HG02759 (cell line): ENCODE measurements around the gene MS4A7.

Source experiments
- ATAC-seq: cut with Tn5 transposase; IDR thresholded peaks from one replicate; pipeline ENCODE4 v1.9.1; 2021; ENCODE audit warnings: mild to moderate bottlenecking, moderate library complexity; ENCODE audit not compliant: unreplicated experiment

The MS4A7 gene

GRCh38 chr11:60370811-60371298, 7.5 kb upstream of the MS4A7 start:
- ATAC-seq, result no peak

DNA sequence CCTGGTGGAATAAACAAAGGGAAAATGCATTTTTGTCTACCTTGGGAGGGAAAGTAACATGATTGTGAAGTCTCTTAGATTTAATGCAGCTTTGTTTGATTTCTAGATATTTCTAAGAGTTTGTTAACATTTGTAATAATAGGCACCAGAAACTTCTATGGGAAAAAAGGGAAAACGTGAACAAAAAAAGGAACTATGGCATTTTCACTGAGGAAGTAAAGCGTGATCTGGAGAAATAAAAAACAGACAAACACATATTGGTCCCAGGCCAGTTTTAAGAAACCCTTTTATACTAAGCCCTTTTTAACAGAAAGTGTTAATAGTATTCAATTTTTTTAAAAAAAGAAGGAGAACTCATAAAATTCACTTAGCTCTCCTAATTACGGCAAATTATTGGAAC, 6.9 kb upstream of the MS4A7 start:
- ATAC-seq, result no peak

DNA sequence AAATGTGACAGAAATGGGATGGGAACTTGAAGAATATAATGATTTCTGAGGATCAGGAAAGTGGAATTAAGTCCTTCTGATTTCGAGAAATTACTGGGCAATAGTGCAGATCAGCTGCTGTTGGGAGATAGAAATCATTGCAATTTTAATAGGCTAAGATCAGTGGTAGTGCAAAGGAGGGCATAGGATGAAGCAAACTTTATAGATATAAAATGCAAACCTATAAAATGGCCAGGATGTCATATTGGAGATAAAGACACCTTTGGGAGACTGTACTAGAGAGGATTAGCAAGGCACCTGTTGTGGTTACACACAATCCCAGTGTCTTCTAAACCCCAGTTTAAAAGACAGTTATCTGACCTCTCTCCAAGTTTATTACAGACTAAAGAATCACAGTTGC, 6.5 kb upstream of the MS4A7 start:
- no peak for ATAC-seq

GRCh38 chr11:60372767-60373166, 5.6 kb upstream of the MS4A7 start:
- ATAC-seq, result no peak

- no peak for ATAC-seq
Observed at GRCh38 chr11:60375316-60375715, 3.0 kb upstream of the MS4A7 start.

DNA sequence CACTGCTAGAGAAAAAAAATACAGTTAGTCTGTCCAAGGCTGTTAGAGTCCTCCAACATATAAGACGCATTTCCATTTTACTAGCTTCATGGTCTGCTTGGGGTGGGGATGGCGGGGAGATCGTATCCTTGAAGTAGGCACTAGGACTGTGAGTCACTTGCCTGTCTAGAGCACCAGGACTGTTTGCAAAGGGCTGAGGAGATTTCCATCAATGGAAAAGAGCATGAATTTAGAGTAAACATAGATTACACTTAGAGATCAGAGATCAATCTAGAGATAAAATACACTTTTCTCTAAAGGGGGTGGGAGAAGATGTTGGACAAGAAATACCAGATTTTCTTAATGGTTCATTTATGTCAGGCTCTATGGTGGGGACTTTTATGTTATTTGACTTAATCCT, 1.7 kb upstream of the MS4A7 start:
- no peak for ATAC-seq

DNA sequence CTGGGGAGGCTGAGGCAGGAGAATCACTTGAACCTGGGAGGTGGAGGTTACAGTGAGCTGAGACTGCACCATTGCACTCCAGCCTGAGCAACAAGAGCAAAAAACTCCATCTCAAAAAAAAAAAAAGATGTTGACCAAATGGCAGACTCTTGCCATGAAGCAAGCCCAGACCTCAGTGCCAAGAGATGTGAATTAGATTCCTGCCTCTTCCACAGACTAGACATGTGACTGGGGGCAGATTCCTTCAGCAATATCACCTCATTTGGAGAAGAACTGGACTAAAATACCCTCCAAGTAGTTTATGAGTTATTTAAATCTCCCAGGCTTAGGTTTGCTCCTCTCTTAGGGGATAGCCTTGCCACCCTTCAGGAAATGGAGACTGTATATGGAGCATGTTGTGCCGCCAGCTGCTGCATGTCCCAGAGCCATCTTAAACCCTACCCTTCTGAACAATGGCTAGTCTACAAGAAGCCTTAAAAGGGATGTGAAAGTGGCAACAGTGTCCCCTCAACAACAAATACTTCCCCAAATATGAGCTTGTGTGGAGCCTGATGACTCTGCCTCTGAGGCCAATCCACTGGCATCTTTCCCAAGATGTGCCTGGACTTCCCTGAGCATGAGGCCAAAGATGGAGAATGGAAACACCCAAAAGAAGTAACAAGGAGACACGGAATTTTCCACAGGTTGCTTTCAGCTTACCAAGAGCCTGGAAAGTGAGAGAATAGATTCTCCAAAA, 763 bp upstream of the MS4A7 start:
- peak; percentile 56 for ATAC-seq

DNA sequence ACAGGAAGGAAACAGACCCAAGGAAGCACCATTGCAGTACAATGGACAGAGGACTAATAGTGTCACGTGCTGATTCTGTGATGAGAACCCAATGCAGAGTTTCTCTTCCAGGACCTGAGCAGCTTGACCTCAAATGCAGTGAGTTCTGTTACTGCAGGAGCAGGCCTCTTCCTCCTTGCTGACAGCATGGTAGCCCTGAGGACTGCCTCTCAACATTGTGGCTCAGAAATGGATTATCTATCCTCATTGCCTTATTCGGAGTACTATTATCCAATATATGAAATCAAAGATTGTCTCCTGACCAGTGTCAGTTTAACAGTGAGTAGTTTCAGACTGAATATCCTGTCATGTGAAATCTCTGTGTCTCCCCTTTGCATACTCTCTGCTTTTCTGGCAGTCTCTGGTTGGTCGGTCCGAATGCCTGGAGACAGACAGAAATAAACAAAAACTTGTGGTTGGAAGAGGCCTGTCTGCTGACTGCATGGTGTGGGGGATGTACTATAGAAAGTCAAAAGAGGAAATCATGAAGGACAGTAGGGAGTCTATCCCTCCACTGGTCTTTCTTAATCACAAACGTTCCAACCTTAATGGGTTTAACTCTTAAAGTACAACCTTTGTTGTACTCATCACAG, 11.1 kb downstream of the MS4A7 start:
- ATAC-seq, result peak; percentile 98

DNA sequence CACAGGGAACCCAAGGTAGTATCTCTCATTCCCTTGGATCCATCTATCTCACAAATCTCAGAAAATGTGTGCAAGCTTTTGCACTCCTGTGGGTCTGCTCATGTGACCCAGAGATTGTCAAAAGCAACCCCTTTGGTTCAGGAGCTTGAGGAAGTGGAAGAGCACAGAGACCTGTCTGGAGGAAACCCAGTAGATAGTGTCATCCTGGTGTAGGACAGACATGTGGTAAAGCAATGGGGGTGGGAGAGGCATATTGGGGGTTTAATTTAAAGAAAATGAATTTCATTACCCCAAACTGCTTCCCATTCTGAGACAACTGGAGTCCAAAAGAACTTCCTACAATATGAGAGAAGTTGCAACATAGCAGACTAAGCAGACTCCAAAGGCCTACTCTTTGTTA, 12.1 kb downstream of the MS4A7 start:
- ATAC-seq, result no peak

- ATAC-seq, result no peak
Observed at GRCh38 chr11:60392361-60392760, 14.0 kb downstream of the MS4A7 start.

GRCh38 chr11:60393016-60393415, 14.7 kb downstream of the MS4A7 start:
- ATAC-seq, result no peak

- no peak for ATAC-seq
Observed at GRCh38 chr11:60394666-60395380, 16.5 kb downstream of the MS4A7 start.

DNA sequence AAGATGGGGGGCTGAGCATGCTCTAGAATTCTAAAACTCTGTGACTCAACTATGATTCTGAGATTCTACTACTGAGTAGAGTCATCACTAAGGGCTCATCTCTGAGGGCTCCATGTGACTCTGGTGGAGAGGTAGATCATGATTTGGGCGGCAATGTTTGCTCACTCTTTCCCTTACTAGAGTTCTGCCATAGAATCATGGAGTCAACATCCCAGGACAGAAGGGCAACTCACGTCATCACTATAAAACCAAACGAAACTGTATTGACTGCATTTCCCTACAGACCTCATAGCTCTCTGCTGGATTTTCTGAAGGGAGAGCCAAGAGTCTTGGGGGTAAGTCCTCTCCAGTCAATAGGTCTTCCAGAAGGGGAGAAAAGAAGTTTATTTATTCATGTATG, 18.1 kb downstream of the MS4A7 start, which contains the start of gene MS4A14:
Gene MS4A14 (plus strand): TSS at position 78 of the 400 bp plus-strand sequence. CDS start 120 bp downstream, at position 198.
- ATAC-seq, result no peak

- no peak for ATAC-seq
Observed at GRCh38 chr11:60396799-60397198, 18.5 kb downstream of the MS4A7 start.

- ATAC-seq, result no peak
Observed at GRCh38 chr11:60420015-60420414, 41.7 kb downstream of the MS4A7 start.

GRCh38 chr11:60422609-60423008, 44.3 kb downstream of the MS4A7 start:
- ATAC-seq, result no peak

DNA sequence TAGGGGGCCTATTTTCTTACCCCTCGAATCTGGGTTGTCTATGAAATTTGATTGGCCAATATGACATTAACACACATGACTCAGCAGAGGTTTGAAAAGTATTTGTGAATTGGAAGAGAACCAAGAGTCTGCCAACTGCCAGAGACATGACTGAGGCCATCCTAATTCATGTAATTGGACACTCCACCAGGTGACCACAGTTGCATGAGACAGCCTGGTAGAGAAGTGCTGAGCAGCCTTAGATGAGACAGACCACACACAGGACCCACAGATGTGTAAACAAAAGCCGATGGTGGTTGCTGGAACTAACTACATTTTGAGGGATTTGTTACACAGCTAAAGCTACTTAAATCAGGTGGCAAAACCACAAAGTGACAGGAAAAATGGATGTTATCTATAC, 50.2 kb downstream of the MS4A7 start:
- ATAC-seq, result no peak

- ATAC-seq, result no peak
Observed at GRCh38 chr11:60429272-60429671, 50.9 kb downstream of the MS4A7 start, which contains the start of gene MS4A5. MS4A5 (plus strand) TSS chr11:60429572; CDS start chr11:60429675, 103 bp downstream.

GRCh38 chr11:60431251-60431650, 52.9 kb downstream of the MS4A7 start:
- no peak for ATAC-seq

DNA sequence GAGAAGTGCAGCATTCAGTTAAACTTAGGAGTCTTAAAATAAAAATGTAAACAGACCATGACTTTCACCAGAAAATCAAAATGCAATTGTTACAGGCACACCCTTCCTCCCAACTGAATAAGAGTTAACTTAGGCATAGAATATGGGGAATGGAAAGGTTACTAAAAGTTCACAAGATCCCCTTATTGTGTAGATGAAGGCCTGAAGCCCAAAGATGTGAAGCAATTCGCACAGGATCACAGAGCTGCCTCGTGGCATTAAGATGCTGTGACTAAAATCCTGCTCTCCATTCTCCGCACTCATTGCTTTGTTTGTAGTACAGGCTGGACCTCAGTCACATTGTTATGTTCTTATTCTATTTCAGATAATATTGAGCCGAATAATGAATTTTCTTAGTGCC, 55.1 kb downstream of the MS4A7 start:
- ATAC-seq, result no peak
